Liver (tissue), 9 donors: ENCODE measurements around the gene SULT1A2. TPM values are rescaled to one million over a fixed set of nuclear protein-coding genes. Genes with fewer than 3 reads are reported as not detected.
"Not testable (repeated sequence)": the region's sequence is repeated elsewhere in the genome, so short reads cannot be mapped to it uniquely, and the experiment has no call there.

Source experiments
- DNase-seq: peaks from one replicate; pipeline ENCODE4 v3.0.0-alpha.2; 2017; ENCODE audit warnings: low spot score
- H3K27ac ChIP-seq, 2 donors: one replicate each; pipeline ENCODE4 v1.7.0; 2013; ENCODE audit warnings: inconsistent platforms in 2 of 2, low read length in 2 of 2, control low read depth in 1 of 2, low read depth in 1 of 2, mild to moderate bottlenecking in 1 of 2
- H3K27me3 ChIP-seq, 4 donors: one replicate each; pipeline versions ENCODE4 v1.6.1 to v1.7.0; 2013; ENCODE audit warnings: low read length in 3 of 4, inconsistent platforms in 1 of 4, mild to moderate bottlenecking in 1 of 4, moderate library complexity in 1 of 4; ENCODE audit not compliant: control insufficient read depth in 4 of 4, insufficient read depth in 4 of 4
- H3K36me3 ChIP-seq, 4 donors: one replicate each; pipeline versions ENCODE4 v1.6.1 to v1.7.0; 2013; ENCODE audit warnings: low read length in 3 of 4, mild to moderate bottlenecking in 3 of 4, low read depth in 1 of 4, moderate library complexity in 1 of 4; ENCODE audit not compliant: control insufficient read depth in 4 of 4, insufficient read depth in 3 of 4
- H3K4me1 ChIP-seq, 4 donors: one replicate each; pipeline versions ENCODE4 v1.6.1 to v1.7.0; 2013; ENCODE audit warnings: low read length in 3 of 4, mild to moderate bottlenecking in 3 of 4, moderate library complexity in 1 of 4; ENCODE audit not compliant: control insufficient read depth in 4 of 4, insufficient read depth in 4 of 4
- H3K4me3 ChIP-seq, 3 donors: one replicate each; pipeline versions ENCODE4 v1.6.1 to v1.7.0; 2013; ENCODE audit warnings: low read length in 3 of 3, control low read depth in 1 of 3, low read depth in 1 of 3, mild to moderate bottlenecking in 1 of 3
- H3K9ac ChIP-seq, 2 donors: one replicate each; pipeline ENCODE4 v1.7.0; 2013; ENCODE audit warnings: low read length in 2 of 2, mild to moderate bottlenecking in 2 of 2, moderate library complexity in 2 of 2, control low read depth in 1 of 2, low read depth in 1 of 2
- H3K9me3 ChIP-seq, 4 donors: one replicate each; pipeline versions ENCODE4 v1.6.1 to v1.7.0; 2013; ENCODE audit warnings: low read length in 3 of 4; ENCODE audit not compliant: control insufficient read depth in 4 of 4
- RAD21 ChIP-seq, 2 donors: IDR thresholded peaks; 2 replicates each; pipeline ENCODE4 v1.6.1; 2016; ENCODE audit warnings: antibody characterized with exemption in 2 of 2, mild to moderate bottlenecking in 2 of 2
- WGBS: extraction: QIAGEN DNeasy Blood & Tissue Kit; methylation state at CpG from one replicate; pipeline ENCODE4 v1.1.7; 2013; 5-methylcytosine and 5-hydroxymethylcytosine counted together
- polyA plus RNA-seq, 2 donors: library from polyadenylated mRNA; stranded (reverse) in 1 of 2; unstranded in 1 of 2; fragments of 200-250 nt in 1 of 2; fragments of >200 nt in 1 of 2; fragmentation: Nextera tagmentation in 1 of 2; extraction: Ambion mirVana in 1 of 2; gene quantifications; one replicate each; pipeline versions ENCODE4 v1.2.1 to v1.2.3, GENCODE V29; 2013 to 2015
- total RNA-seq, 2 donors: library from RNA; depleted of rRNA; stranded (reverse); fragments of >200 nt; gene quantifications; one replicate each; pipeline ENCODE4 v1.2.3, GENCODE V29; 2014
- TF ChIP-seq, protein P1 (sequence below): fragments of 150-350 bp; IDR thresholded peaks from 2 replicates; pipeline ENCODE4 v1.5.1; 2017; ENCODE audit warnings: improper control_type of control experiment, low read depth, low read length; ENCODE audit not compliant: missing input control
- donor health status: healthy.
- donor health status: healthy.
- donor health status: healthy.
- donor health status: healthy.
- donor health status: healthy.

The SULT1A2 gene
- total and polyA plus RNA-seq, 4 donors: 1.6 to 29.4 (median 14.9) TPM

DNA sequence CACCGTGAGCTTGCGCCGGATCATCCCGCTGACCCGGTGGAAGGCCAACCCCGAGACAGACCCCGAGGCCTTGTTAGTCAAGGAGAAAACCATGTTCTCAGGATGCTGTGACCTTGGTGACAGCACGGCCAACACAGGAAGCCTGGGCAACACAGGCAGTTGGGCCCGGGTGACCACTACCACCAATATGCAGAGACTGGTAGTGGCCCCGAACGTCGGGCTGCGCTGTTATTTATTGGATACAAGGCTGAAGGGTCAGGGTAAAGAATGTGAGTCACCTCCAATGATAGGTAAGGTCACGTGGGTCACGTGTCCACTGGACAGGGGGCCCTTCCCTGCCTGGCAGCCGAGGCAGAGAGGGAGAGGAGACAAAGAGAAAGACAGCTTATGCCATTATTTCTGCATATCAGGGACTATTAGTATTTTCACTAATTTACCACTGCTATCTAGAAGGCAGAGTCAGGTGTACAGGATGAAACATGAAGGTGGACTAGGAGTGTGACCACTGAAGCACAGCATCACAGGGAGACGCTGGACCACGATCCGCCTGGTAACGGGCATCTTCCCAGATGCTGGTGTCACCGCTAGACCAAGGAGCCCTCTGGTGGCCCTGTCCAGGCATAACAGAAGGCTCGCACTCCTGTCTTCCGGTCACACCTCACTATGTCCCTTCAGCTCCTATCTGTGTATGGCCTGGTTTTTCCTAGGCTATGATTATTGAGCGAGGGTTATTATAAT lies 18.8 kb upstream of the SULT1A2 start:
- WGBS: 45% methylated on average over 17 of the region's 24 CpGs

DNA sequence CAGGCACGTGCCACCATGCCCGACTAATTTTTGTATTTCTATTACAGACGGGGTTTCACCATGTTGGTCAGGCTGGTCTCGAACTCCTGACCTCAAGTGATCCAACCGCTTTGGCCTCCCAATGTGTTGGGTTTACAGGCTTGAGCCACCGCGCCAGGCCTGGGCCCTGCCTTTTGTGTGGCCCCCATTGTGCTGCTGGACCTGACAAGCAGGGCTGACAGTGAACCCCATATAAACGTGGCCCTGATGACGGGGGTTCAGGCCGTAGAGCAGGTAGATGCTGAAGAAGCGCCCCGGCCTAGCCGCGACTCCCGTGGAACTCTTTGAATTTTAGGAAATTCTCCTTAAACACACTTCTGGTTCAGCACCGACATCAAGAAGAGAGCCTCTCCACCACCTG lies 17.7 kb upstream of the SULT1A2 start:
- H3K27me3 ChIP-seq, H3K27ac ChIP-seq, H3K4me3 ChIP-seq, H3K36me3 ChIP-seq, H3K9ac ChIP-seq, H3K9me3 ChIP-seq, DNase-seq: not testable (repeated sequence)
- H3K4me1 ChIP-seq: peaks cover 5 to 17% (median 16%) of the 10 kb centered on the region in 4 donors
- 81% methylated on average over 13 of the region's 16 CpGs for WGBS

More for the DNA sequence above, 18.8 kb upstream of the SULT1A2 start:
- H3K4me1 ChIP-seq, H3K27ac ChIP-seq, H3K4me3 ChIP-seq, H3K9me3 ChIP-seq, DNase-seq, H3K9ac ChIP-seq, H3K27me3 ChIP-seq, H3K36me3 ChIP-seq: not testable (repeated sequence)
- peak; percentile 82 to 84 for TF ChIP-seq RAD21 (IDR thresholded peaks at IDR 0.05)
- TF ChIP-seq, protein P1, sequence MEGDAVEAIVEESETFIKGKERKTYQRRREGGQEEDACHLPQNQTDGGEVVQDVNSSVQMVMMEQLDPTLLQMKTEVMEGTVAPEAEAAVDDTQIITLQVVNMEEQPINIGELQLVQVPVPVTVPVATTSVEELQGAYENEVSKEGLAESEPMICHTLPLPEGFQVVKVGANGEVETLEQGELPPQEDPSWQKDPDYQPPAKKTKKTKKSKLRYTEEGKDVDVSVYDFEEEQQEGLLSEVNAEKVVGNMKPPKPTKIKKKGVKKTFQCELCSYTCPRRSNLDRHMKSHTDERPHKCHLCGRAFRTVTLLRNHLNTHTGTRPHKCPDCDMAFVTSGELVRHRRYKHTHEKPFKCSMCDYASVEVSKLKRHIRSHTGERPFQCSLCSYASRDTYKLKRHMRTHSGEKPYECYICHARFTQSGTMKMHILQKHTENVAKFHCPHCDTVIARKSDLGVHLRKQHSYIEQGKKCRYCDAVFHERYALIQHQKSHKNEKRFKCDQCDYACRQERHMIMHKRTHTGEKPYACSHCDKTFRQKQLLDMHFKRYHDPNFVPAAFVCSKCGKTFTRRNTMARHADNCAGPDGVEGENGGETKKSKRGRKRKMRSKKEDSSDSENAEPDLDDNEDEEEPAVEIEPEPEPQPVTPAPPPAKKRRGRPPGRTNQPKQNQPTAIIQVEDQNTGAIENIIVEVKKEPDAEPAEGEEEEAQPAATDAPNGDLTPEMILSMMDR: peak; percentile 58

DNA sequence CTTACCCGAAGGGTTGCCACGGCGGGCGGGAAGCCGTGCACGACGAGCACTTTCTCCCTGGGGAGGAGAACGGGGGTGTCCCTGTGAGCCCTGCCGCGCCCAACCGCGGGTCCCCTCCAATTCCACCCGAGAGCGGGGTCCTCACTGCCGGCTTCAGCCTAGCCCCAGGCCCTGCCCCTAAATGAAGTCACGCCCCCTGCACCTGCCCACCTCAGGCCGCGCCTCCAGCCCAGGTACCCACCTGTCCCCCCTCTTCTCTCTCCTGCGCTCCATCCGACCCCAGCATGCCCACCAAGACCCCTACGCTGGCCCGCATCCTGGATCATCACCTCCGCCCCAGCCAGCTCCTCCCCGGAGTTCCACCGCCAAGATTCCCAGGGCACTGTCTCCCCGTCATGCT lies 17.1 kb upstream of the SULT1A2 start:
- H3K4me1 ChIP-seq: peaks cover 5 to 24% (median 21%) of the 10 kb centered on the region in 4 donors

DNA sequence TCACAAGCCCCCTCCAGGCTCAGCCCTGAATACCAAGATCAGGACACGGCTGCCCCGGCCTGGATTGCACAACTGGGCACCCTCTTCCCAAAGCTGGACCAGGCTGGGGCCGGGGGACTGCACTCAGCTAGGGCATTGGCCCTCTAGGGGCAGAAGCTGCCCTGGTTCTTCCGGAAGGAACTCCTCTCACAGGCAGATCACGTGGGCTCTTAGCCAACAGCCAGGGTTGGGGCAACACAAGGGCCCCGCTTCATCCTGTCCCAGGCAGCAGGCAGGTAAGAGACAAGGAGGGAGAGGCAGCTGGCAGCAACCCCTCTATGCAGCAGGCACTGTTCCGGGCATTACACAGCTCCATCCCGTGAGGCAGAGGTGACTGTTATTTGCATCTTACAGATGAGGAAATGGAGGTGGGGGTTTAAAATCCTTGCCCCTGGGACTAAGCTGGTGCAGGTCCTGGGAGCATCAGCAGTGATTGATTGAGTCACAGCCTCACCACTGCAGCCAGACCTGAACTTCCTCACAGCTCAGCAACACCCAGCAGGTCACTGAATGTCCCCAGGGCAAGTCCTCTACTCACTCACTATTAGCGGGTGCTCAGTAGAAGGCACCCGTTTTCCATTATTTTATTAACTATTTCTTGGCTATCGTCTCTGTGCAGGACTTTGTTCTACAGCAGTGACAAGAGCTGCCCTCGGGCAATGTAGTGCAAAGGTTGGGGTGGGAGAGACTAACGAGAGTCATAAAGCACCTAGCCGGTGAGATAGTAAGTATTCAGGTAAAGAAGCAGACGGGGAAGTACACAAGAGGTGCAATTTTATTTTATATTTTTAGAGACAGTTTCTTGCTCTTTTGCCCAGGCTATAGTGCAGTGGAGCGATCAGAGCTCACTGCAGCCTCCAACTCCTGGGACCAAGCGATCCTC lies 15.8 kb upstream of the SULT1A2 start:
- H3K9ac ChIP-seq, H3K4me3 ChIP-seq, DNase-seq, H3K27me3 ChIP-seq, H3K27ac ChIP-seq, H3K9me3 ChIP-seq, H3K36me3 ChIP-seq: not testable (repeated sequence)
- no CpG with 5 or more reads among the region's 17 CpGs for WGBS
- peaks cover 5 to 31% (median 28%) of the 10 kb centered on the region in 4 donors for H3K4me1 ChIP-seq

More for the DNA sequence above, 17.1 kb upstream of the SULT1A2 start:
- not testable (repeated sequence) for H3K27me3 ChIP-seq, H3K4me3 ChIP-seq, H3K9ac ChIP-seq, H3K9me3 ChIP-seq, DNase-seq, H3K36me3 ChIP-seq, H3K27ac ChIP-seq
- 69% methylated on average over 7 of the region's 26 CpGs for WGBS
